Measurements from ENCODE around the gene ID3. TPM values are rescaled to one million over a fixed set of nuclear protein-coding genes. Genes with fewer than 3 reads are reported as not detected.

The ID3 gene
- total RNA-seq, 1 donor from 2014 or later = 1,094 TPM

DNA sequence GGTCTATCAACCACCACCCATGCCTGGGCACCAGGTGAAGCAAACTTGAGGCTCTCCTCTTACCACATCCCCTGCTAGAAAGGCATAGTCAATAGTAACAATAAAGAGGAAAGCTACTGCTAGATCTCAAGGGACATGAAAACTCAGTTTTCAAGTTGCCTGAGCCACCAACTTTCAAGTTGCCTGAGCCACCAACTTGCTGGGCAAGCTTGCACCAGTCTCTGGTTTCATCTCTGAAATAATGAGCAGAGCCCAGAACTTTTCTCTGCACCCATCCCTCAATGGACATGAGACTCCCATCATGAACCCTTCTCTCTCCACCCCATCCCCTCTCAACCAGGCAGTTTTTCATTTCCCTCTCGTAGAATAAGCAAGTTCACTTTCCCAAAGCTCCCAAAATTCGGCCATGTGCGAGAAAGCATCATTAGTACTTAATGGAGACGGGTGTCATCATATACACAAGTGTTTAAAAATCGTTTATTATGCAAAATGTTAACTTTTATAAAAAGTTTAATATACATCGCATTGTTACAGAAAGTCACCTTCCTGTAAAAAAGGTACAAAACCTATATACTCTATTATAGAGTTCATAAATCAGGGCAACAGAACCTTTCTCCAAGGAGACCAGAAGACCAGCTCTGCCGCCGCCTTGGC lies 1.7 kb downstream of the ID3 start:
- H3K4me3 ChIP-seq = peak overlapping the region; percentile 89 to 95
- H3K27me3 ChIP-seq = no peaks in the 10 kb centered on the region
- H3K4me1 ChIP-seq = peaks cover 18 to 33% of the 10 kb centered on the region in 2 donors
- intact Hi-C loops (cut with DNase I) = no loop called here
- peaks cover 17 to 25% of the 10 kb centered on the region in 2 donors for H3K36me3 ChIP-seq
- peak in 1 of 2 donors; percentile 0 for DNase-seq (ENCODE audit: low spot score in 2 of 2)
- TF ChIP-seq, protein P1, sequence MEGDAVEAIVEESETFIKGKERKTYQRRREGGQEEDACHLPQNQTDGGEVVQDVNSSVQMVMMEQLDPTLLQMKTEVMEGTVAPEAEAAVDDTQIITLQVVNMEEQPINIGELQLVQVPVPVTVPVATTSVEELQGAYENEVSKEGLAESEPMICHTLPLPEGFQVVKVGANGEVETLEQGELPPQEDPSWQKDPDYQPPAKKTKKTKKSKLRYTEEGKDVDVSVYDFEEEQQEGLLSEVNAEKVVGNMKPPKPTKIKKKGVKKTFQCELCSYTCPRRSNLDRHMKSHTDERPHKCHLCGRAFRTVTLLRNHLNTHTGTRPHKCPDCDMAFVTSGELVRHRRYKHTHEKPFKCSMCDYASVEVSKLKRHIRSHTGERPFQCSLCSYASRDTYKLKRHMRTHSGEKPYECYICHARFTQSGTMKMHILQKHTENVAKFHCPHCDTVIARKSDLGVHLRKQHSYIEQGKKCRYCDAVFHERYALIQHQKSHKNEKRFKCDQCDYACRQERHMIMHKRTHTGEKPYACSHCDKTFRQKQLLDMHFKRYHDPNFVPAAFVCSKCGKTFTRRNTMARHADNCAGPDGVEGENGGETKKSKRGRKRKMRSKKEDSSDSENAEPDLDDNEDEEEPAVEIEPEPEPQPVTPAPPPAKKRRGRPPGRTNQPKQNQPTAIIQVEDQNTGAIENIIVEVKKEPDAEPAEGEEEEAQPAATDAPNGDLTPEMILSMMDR (IDR thresholded peaks at IDR 0.05) = no peak
- H3K9me3 ChIP-seq = no peaks in the 10 kb centered on the region
- H3K27ac ChIP-seq = peak overlapping the region; percentile 92

DNA sequence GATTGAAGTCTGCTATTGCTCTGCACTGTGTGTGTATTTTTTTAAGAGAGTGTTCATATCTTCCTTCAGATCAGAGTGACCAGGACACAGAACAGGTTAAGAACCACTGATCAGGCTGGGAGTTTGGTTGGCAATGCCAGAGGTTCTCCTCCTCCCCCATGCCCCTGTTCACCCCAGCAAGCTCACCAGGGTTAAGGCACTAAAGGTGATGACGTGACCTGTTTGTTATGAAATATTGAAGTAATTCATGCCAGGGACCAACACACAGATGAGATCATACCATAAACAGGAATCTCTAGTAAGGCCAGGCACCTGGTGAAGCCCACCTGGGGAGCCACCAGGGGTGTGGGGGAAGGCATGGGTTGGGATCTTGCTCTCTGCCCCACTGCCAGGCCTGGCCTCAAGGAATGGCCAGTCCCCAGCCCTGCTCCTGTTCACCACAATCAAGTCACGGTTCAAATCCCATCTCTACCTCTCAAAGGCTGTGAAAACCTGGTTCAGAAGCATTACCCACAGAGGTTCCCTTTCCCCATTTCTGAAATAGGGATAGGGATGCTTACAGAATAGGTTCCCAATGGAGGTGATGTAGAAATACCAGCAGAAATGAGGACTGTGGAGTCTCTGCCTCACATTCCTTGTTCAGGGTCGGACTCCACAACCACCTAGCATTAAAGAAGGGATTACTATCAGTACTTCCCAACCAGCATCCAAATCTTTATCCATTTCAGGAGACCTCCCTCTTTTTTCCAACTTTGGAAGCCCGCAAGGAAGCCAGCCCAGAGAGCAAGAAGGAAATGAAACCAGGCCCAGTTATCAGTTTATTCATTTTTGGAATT lies 2.4 kb downstream of the ID3 start:
- H3K4me1 ChIP-seq = peaks cover 18 to 32% of the 10 kb centered on the region in 2 donors
- no peaks in the 10 kb centered on the region for H3K9me3 ChIP-seq
- TF ChIP-seq, protein P1 (IDR thresholded peaks at IDR 0.05) = no peak
- H3K27me3 ChIP-seq = no peaks in the 10 kb centered on the region
- intact Hi-C loops (cut with DNase I) = no loop called here
- peak in 1 of 2 donors; percentile 8 for DNase-seq (ENCODE audit: low spot score in 2 of 2)
- peak overlapping the region; percentile 89 to 95 for H3K4me3 ChIP-seq
- peaks cover 17 to 25% of the 10 kb centered on the region in 2 donors for H3K36me3 ChIP-seq
- peak overlapping the region; percentile 92 for H3K27ac ChIP-seq

DNA sequence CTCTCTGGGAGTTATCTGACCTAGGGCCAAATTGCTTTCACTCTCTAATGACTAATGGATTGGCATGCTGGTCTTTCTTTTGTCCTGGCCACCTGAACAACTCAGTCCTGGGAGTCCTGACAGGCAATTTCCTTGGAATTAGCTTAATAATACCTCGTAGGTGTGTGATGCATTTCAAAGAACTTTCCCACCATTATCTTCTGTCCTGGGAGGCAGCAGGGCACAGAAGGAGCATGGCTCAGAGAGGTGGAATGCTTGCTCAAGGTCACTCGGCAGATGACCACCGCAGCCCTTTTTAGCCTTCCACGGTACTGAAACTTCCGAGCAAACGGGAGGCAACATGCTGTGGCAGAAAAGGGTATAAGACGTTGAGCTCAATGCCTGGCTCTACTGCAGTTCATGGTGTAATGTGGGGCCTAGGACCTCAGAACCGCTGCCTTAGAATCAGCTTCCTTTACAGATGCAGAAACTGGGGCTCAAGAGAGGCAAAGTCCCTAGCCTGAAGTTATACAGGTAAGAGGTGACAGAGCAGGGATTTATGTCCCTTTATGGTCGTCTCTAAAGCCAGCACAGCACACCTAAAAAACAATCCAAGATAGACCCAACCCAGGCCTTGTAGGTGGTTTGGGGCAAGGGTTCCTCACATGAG lies 3.2 kb downstream of the ID3 start:
- intact Hi-C loops (cut with DNase I) = loop anchor here (1.0 to 2.0 kb wide), 2 partner anchors 22 to 79 kb away; no protein-coding TSS in a partner anchor
- peak in 1 of 2 donors; percentile 8 for DNase-seq (ENCODE audit: low spot score in 2 of 2)

DNA sequence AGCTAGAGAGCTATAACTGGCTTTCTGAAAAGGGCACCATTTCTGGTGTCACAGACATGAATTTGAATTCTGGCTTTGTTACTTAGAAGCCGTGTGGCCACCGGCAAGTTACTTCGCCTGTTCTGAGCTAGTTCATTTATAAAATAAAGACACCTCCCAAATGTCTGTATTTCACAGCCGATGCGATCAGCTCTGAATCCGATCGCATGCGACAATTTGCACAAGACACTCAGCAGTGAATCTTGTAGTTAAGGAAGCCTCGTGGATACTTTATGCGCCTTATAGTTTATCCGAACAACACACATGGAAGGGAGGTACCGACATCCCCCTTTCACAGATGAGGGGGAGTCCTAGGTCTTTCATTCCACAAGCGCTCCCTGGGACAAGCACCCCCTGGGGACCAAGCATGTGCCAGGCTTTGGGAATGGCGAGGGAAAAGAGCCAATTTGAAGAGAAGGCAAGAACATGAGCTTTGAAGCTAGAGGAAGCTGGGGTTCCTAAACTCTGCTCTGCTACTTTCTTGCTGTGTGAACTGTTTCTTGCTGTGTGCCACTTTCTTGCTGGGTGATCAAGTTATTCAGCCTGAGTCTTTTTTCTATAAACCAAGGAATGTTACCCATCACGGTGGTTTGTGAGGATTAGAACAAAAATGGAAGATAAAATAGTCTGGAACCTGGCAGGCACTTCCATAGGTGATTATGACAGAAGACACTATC lies 3.9 kb downstream of the ID3 start:
- Histone ChIP-seq H3K4me1 (peaks cover 6 to 19% of the 10 kb centered on the region in 2 donors), H3K36me3 (peaks cover 17 to 25% of the 10 kb centered on the region in 2 donors), H3K9me3 (no peaks in the 10 kb centered on the region), H3K27me3 (no peaks in the 10 kb centered on the region), H3K27ac (peak overlapping the region; percentile 92), H3K4me3 (peak overlapping the region; percentile 89 to 95)
- peak; percentile 28 to 83 for DNase-seq (ENCODE audit: low spot score in 2 of 2)
- intact Hi-C loops (cut with DNase I) = loop anchor here (1.0 to 2.0 kb wide), 2 partner anchors 23 to 79 kb away; no protein-coding TSS in a partner anchor
- TF ChIP-seq, protein P1 (IDR thresholded peaks at IDR 0.05) = no peak

More for the DNA sequence above, 3.2 kb downstream of the ID3 start:
- Histone ChIP-seq H3K4me1 (peaks cover 11 to 24% of the 10 kb centered on the region in 2 donors), H3K27ac (peak overlapping the region; percentile 92), H3K4me3 (peak overlapping the region; percentile 89 to 95), H3K36me3 (peaks cover 17 to 25% of the 10 kb centered on the region in 2 donors), H3K27me3 (no peaks in the 10 kb centered on the region), H3K9me3 (no peaks in the 10 kb centered on the region)
- TF ChIP-seq, protein P1 (IDR thresholded peaks at IDR 0.05) = no peak
